GM23338 (cell line): ENCODE measurements around the gene R3HDM2. TPM values are rescaled to one million over a fixed set of nuclear protein-coding genes. Genes with fewer than 3 reads are reported as not detected.

Experiments used
- ATAC-seq: fragments of 200-7000 bp; cut with Tn5 transposase; 3 replicates; pipeline ENCODE4 v1.9.1; 2020
- DNase-seq: peaks from one replicate; pipeline ENCODE4 v3.0.0-alpha.2; 2015; ENCODE audit warnings: low spot score
- H2AFZ ChIP-seq: fragments of 200-600 bp; sonication (generic); 2 replicates; pipeline ENCODE4 v1.8.0; 2016; ENCODE audit warnings: antibody characterized with exemption, mild to moderate bottlenecking, moderate library complexity
- H3F3A ChIP-seq: fragments of 200-600 bp; sonication (generic); replicated peaks from 2 replicates; pipeline ENCODE4 v1.8.0; 2017; ENCODE audit warnings: antibody characterized with exemption, mixed run types, low read depth
- H3K27ac ChIP-seq: fragments of 200-600 bp; sonication (generic); 2 replicates; pipeline ENCODE4 v1.6.1; 2016; ENCODE audit warnings: low read depth
- H3K27me3 ChIP-seq: fragments of 200-600 bp; sonication (generic); 2 replicates; pipeline ENCODE4 v1.8.0; 2016; ENCODE audit warnings: mild to moderate bottlenecking, mixed run types, moderate library complexity; ENCODE audit not compliant: insufficient read depth
- H3K36me3 ChIP-seq: fragments of 200-600 bp; sonication (generic); 2 replicates; pipeline ENCODE4 v1.8.0; 2016; ENCODE audit warnings: mild to moderate bottlenecking; ENCODE audit not compliant: insufficient read depth
- H3K4me1 ChIP-seq: fragments of 200-600 bp; sonication (generic); 2 replicates; pipeline ENCODE4 v1.8.0; 2016; ENCODE audit warnings: mild to moderate bottlenecking, moderate library complexity; ENCODE audit not compliant: insufficient read depth
- H3K4me2 ChIP-seq: fragments of 200-600 bp; sonication (generic); 2 replicates; pipeline ENCODE4 v1.7.1; 2017; ENCODE audit warnings: mixed run types
- H3K4me3 ChIP-seq: fragments of 200-600 bp; sonication (generic); 2 replicates; pipeline ENCODE4 v1.6.1; 2016; ENCODE audit warnings: mixed run types
- H3K79me2 ChIP-seq: fragments of 200-600 bp; sonication (generic); replicated peaks from 2 replicates; pipeline ENCODE4 v1.8.0; 2017; ENCODE audit warnings: mild to moderate bottlenecking; ENCODE audit not compliant: insufficient read depth
- H3K9me2 ChIP-seq: fragments of 200-600 bp; sonication (generic); 2 replicates; pipeline ENCODE4 v1.8.0; 2017; ENCODE audit not compliant: insufficient read depth
- H4K20me1 ChIP-seq: fragments of 200-600 bp; sonication (generic); replicated peaks from 2 replicates; pipeline ENCODE4 v1.8.0; 2017; ENCODE audit warnings: mild to moderate bottlenecking; ENCODE audit not compliant: insufficient read depth
- H3K27ac Mint-ChIP-seq: 2 replicates; pipeline ENCODE4 v1.8.0; 2020; ENCODE audit warnings: inconsistent platforms, mild to moderate bottlenecking, moderate library complexity, mixed read lengths
- H3K27me3 Mint-ChIP-seq: 3 replicates; pipeline ENCODE4 v1.8.0; 2022; ENCODE audit warnings: low read depth, mild to moderate bottlenecking, moderate library complexity, mixed read lengths, inconsistent platforms; ENCODE audit not compliant: insufficient read depth, poor library complexity
- H3K36me3 Mint-ChIP-seq: 3 replicates; pipeline ENCODE4 v1.8.0; 2021; ENCODE audit warnings: low read depth, mild to moderate bottlenecking, inconsistent platforms, moderate library complexity, mixed read lengths
- H3K4me1 Mint-ChIP-seq: 3 replicates; pipeline ENCODE4 v1.8.0; 2020; ENCODE audit warnings: mild to moderate bottlenecking, inconsistent platforms, mixed read lengths
- H3K4me3 Mint-ChIP-seq: 3 replicates; pipeline ENCODE4 v1.8.0; 2021; ENCODE audit warnings: moderate library complexity, mild to moderate bottlenecking, inconsistent platforms, mixed read lengths
- H3K9me3 Mint-ChIP-seq: 3 replicates; pipeline ENCODE4 v1.8.0; 2020; ENCODE audit warnings: moderate library complexity, mild to moderate bottlenecking, inconsistent platforms, mixed read lengths
- ETS1 ChIP-seq: IDR thresholded peaks from 2 replicates; pipeline ENCODE4 v1.6.1; 2016; ENCODE audit warnings: antibody characterized with exemption
- ZNF114 ChIP-seq: fragments of 250-450 bp; sonication (Bioruptor Pico); IDR thresholded peaks from 2 replicates; pipeline ENCODE4 v1.5.0; 2020; ENCODE audit warnings: mild to moderate bottlenecking, moderate library complexity
- ZNF462 ChIP-seq: fragments of 250-450 bp; sonication (Bioruptor Pico); IDR thresholded peaks from 2 replicates; pipeline ENCODE4 v1.5.0; 2020; ENCODE audit warnings: mild to moderate bottlenecking, moderate library complexity
- polyA plus RNA-seq: library from polyadenylated mRNA; unstranded; fragments of >200 nt; fragmentation: Nextera tagmentation; extraction: Ambion mirVana; gene quantifications from 2 replicates; pipeline ENCODE4 v1.2.1, GENCODE V29; 2016
- total RNA-seq: library from RNA; depleted of rRNA; stranded (reverse); fragments of >200 nt; shearing (Covaris generic); gene quantifications from 2 replicates; pipeline ENCODE4 v1.2.3, GENCODE V29; 2014

The R3HDM2 gene
- total and polyA plus RNA-seq, 2 experiments from 2014 or later = 9.6 to 19.6 TPM

GRCh38 chr12:57469296-57470164 lies 38.7 kb upstream of the R3HDM2 start:
- peaks cover 18% of the 10 kb centered on the region; the same call in 2 of the 3 replicates for H3K36me3 Mint-ChIP-seq
- no peaks in the 10 kb centered on the region for H3F3A ChIP-seq
- H3K27ac ChIP-seq = no peak overlapping the region
- no peak overlapping the region for H3K4me3 Mint-ChIP-seq
- H3K4me1 ChIP-seq = peaks cover 2% of the 10 kb centered on the region; the same call in 1 of the 2 replicates
- H3K4me2 ChIP-seq = no peak overlapping the region
- TF ChIP-seq ZNF114 (no peak), ZNF462 (no peak), ETS1 (no peak)
- no peaks in the 10 kb centered on the region for H3K9me2 ChIP-seq
- no peaks in the 10 kb centered on the region for H3K79me2 ChIP-seq
- H3K36me3 ChIP-seq = no peaks in the 10 kb centered on the region
- DNase-seq (no peak), ATAC-seq (no peak)
- no peak overlapping the region for H3K4me3 ChIP-seq
- no peaks in the 10 kb centered on the region for H4K20me1 ChIP-seq
- H2AFZ ChIP-seq = no peak overlapping the region
- H3K27me3 Mint-ChIP-seq = peaks cover 29% of the 10 kb centered on the region
- no peak overlapping the region for H3K27ac Mint-ChIP-seq
- no peaks in the 10 kb centered on the region; the same call in 2 of the 3 replicates for H3K9me3 Mint-ChIP-seq
- H3K4me1 Mint-ChIP-seq = peaks cover 5% of the 10 kb centered on the region; the same call in 2 of the 3 replicates
- peaks cover 28% of the 10 kb centered on the region for H3K27me3 ChIP-seq
